Measurements from ENCODE around the gene TXN. TPM values are rescaled to one million over a fixed set of nuclear protein-coding genes. Genes with fewer than 3 reads are reported as not detected.
"Not testable (repeated sequence)": the region's sequence is repeated elsewhere in the genome, so short reads cannot be mapped to it uniquely, and the experiment has no call there.

The TXN gene
- total RNA-seq, 1 experiment from 2014 or later, result 704 TPM

DNA sequence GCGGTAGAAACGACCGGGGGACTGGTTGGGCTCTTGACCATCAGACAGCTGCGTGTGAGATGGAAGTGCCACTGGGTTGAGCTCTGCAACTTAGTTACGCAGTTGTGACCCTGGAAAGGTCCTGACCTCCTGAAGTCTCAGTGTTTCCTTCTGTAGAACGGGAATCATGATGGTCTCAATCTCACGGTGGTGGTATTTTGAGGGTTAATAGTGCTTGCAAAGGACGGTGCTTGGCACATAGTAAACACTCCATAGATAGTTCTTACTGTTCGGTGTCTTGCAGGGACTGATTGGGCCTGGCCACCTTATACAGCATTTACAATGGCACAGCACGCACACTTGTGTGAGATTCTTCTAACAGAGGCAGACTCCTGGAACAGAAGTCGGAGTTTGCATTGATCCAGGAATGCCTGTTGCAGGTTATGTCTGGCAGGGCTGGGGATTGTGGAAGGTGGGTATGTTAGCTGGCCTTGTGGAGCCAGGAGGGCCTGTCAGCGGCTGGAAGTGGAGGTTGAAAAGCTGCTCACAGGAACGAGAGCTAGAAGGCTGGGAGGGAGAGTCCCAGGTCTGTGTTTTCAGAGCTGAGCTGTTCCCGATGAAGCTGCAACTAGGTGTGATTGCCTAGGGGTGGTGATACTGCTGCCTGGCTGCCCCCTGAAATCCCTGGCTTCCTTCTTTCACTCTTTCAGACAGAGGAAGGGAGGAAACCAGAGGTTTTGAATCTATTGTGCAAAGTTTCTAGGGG is 962 bp upstream of the TXN start:
- DNase-seq (ENCODE audit: low read depth), result peak; percentile 45

DNA sequence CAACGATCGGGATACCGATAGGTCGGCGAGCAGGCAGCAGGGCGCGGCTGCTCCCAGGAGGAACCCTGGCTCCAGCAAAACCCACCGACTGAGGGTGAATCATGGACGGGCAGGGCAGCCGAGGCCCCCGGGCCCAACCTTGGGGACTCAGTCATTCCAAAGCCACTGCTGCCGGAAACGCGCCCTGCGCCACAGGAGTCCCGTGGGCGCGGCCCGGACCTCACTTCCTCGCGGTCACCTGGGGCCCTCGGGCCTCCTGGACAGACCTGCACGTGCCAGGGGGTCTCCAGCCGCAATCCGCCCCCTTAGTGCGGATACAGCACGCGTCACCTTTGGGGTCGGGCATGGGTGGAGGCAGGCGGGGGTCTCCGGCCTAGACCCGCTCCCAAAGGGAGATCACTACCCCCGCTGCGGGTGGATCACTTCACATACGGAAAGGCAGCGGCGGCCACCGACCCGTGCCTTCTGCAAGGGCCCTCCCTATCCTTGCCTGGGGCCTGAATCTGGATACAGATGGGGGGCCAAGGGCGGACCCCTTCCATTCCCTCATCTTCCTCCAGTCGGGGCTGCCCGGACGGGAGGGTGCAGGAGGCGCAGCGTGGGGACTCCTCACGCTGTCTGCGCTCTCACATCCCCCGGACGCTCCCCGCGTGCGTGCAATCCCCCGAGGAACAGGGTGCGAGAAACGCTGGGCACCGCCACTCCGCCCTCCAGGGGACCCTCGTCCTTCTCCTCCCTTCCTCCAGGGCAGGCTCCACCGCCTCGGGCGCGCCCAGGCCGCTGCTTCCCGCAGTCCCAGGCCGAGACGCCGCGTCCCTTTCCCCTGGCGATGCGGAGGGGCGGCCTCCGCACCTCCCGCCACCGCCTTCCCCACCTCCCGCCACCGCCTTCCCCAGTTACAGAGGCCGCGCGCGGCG is 586 bp downstream of the TXN start:
- DNase-seq (ENCODE audit: low read depth), result peak; percentile 85

DNA sequence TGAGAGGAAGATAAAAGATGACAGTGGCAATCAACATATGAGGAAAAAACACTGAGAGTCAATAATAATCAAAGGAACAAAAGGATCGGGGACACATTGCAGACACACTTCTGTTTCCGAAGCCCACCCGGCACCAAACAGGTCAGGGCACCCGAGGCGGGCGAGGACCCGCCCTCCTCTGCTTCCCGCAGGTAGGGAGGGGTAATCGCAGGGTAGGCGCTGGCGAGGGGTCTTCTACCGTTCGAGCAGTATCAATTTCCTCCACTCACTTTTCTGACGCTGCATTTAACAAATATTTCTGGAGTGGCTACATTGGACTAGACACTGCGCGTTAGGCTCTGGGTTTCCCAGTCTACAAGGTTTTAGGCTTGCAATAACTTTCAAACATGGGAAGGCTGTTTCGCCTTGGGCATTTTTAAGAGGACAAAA is 1.3 kb downstream of the TXN start:
- no peak for DNase-seq (ENCODE audit: low read depth)

DNA sequence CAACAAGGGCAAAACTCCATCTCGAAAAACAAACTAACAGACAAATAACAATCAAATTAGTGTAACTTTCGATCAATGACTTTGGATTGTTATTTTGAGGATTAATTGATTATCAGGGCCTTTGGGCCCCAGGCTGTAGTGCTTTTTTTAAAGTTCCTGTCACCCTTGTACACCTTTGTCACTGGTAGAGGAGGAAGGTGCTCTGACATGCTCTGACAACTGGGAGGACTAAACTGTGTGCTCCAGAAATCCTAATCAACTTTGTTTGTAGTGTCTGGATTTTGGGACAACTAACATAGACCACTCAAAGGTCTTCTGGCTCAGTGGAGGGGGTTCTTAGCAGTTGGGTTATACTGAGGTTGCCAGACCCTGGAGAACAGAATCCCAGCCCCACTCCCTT is 1.8 kb downstream of the TXN start:
- no peak for DNase-seq (ENCODE audit: low read depth)

DNA sequence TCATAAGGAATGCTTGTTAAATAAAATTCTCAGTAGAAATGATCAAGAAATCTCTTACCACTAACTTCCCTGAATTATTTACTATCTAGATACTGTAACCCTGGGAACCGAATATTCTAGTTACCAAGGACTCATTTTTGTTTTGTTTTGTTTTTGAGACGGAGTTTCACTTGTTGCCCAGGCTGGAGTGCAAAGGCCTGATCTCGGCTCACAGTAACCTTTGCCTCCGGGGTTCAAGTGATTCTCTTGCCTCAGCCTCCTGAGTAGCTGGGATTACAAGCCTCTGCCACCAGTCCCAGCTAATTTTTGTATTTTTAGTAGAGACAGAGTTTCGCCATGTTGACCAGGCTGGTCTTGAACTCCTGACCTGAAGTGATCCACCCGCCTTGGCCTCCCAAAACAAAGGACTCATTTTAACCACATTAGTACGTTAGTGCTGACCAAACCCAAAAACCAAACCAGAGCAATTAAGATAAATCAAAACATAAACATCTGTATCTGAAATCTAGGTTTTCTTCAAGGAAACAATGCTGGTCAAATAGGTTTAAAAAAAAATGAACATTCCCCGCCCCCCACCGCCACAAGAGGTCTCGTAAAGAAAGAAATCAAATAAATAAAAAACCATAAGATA is 3.7 kb downstream of the TXN start:
- DNase-seq (ENCODE audit: low read depth), result no peak

DNA sequence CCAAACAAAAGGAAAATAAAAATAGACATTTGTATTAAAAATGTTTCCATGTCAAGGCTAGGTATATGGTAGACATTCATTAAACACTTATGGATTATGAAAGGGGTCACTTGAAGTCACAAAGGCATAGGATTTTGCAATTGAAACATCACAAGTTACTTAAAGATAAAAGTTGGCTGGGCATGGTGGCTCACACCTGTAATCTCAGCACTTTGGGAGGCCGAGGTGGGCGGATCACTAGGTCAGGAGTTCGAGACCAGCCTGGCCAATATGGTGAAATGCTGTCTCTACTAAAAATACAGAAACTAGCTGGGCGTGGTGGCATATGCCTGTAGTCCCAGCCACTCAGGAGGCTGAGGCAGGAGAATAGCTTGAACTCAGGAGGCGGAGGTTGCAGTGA is 4.5 kb downstream of the TXN start:
- not testable (repeated sequence) for DNase-seq (ENCODE audit: low read depth)

DNA sequence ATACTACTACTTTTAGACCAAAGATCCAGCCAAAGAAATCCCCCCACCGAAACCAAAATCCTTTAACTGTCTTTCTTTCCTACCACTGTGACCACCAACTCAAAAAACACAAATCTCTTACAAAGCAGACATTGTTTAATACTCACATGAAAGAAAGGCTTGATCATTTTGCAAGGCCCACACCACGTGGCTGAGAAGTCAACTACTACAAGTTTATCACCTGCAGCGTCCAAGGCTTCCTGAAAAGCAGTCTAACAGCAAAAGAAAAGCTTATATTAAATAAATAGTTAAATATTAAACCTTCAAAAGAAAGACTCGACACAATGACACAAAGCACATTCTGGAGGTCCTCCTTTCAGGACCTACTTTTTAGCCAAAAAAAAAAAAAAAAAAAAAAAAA is 5.1 kb downstream of the TXN start:
- no peak for DNase-seq (ENCODE audit: low read depth)

DNA sequence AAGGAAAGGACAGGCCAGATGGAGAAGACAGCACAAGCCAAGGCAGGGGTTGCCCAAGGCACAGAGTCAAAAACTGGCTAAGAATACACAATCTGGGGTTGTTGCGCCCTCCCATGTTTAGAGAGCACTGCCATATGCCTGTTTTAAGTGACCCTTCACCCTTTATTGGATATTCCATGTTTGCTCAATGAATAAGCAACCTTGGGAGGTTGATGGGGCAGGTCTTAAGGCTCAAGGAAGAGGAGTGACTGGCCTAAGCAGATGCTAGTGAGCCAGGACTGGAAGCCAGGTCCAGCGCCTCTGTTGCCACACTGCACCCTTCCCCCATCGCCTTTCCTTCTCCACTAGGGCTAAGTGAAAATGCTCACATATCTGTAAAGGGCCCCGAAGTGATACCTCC is 6.7 kb downstream of the TXN start:
- DNase-seq (ENCODE audit: low read depth), result no peak

DNA sequence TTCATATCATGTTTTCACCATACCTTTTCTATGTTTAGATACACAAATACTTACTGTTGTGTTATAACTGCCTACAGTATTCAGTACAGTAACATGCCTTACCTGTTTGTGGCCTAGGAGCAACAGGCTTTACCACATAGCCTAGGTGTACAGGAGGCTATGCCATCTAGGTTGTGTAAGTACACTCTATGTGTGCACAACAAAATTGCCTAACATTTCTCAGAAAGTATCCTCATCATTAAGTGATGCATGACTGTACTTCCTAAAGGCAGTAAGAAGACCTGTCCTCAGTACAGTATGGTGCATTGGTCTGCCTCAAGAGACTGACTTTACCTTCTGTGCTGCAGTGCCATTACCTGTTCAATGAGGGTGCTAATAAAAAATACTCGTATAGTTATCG is 7.9 kb downstream of the TXN start:
- DNase-seq (ENCODE audit: low read depth), result no peak

DNA sequence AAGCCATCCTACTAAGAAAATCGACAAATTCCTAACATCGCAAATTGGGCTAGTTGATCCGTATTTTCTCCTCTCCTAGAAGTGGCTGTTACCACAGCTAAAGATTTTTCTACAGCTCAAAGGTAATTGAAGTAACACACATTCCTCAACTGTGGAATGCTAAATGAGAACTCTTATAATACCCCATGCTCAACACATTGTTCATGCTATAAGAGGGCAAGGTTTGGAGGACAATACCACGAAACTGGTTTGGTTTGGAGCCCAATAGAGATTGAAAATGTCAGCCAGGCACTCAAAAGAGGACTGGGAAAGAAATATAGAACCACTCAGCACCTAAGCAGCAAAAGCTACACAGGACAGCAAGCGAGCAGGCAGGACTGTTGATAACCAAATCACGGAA is 10.1 kb downstream of the TXN start:
- no peak for DNase-seq (ENCODE audit: low read depth)

DNA sequence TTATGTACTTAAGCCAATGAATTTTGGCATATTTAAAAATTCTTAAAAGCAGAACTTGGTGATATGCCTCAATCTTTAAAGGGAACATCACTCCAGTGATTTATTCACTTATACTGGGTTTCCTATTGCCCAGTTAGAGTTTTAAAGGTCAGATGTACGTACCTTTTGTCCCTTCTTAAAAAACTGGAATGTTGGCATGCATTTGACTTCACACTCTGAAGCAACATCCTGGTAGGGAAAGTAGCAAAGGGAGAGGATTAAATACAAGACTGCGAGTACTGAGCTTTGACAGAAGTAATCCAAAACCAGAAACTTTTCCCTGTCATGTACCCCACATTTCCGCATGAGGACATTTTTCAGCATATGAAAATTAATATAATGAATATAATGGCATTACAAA is 11.7 kb downstream of the TXN start:
- DNase-seq (ENCODE audit: low read depth), result no peak

DNA sequence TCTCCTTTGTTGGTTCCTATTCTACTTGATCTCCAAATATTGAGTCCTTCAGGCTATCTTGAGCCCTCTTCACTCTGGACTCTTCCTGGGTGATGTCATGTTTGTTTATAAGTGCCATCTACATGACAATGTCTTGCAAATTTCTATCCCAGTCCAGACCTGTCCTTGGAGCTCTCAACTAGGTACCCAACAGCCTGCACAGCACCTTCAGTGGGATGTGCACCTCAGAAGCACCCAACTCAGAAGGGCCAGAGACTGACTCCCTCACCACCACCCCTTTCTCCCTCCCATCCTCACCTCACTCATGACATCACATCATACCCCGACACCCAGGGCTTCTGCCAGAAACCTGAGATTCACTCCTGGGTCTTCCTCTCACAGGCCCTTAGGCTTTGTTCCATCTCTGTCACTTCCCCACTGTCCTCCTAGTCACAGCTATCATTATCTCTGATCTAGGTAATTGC is 14.4 kb downstream of the TXN start:
- no peak for DNase-seq (ENCODE audit: low read depth)

DNA sequence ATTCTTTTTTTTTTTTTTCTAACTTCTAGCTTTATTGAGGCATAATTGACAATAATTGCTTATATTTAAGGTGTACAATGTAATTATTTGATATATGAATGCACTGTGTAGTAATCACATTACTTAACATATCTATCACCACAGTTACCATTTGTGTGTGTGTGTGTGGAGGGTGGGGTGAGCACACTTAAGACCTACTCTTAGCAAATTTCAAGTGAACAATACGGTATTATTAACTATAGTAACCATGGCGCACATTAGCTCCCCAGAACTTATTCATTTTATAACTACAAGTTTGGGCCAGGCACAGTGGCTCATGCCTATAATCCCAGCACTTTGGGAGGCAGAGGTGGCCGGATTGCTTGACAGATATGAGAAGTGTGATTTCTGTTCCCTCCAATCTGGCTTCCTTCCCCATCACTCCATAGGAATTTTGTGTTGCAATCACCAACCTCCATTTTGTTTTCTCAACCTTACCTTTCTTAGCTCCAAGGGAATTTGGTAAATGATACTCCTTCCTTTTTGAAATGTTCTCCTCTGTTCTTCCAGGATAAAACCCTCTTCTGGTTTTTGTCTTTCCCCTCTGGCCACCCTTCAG is 14.9 kb downstream of the TXN start:
- peak; percentile 18 for DNase-seq (ENCODE audit: low read depth)

DNA sequence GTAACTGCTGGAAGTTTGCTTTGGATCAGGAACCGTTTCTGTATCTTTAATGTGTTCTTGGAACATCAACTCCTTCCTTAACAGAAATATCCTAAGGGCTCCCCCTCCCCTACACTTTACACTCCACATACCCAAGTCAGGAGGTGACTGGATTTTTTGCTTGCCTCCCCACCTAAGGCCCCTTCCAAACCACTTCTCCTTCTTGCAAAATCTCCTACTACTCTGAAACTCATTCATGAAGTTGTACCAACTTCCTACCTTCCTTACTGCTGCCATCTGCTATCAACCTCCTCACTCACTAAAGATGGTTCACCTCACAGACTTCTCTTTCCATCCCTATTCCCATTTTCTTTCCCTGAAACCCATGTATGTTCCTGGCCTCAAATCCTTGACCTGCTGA is 16.1 kb downstream of the TXN start:
- DNase-seq (ENCODE audit: low read depth), result no peak

DNA sequence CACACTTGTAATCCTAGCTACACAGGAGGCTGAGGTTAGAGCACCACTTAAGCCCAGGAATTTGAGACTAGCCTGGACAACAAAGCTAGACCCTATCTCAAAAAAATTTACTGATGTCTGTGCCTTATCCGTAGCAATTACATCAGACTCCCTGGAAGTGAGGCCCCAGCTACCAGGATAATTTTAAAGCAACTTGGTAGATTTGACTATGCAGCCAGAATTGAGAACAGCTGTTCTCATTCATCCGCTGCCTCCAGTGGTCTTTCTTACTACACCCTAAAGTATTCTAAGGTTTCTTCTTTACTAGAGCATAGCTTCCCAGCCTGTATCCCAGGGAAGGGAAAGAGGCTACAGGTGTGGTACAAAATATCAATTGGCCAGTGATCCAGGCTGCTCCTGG is 28.0 kb downstream of the TXN start:
- no peak for DNase-seq (ENCODE audit: low read depth)

DNA sequence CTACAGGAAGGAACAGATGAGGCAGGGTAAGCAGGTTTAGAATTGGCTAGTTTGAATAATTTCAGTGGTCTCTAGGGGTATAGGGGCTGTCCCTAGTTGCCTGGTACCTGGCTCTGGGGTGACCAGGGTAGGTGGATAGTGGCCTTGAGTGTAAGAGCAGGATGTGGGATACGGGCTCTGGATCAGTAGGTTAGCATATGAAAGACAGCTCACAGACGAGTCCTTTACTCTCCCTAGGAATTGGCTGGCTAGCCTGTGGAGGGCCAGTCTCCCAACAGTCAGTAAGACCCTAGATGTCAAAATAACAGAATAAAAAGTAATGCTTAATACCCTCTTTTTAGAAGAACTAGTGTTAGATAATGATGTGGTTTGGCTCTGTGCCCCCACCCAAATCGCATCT is 31.7 kb downstream of the TXN start:
- no peak for DNase-seq (ENCODE audit: low read depth)

DNA sequence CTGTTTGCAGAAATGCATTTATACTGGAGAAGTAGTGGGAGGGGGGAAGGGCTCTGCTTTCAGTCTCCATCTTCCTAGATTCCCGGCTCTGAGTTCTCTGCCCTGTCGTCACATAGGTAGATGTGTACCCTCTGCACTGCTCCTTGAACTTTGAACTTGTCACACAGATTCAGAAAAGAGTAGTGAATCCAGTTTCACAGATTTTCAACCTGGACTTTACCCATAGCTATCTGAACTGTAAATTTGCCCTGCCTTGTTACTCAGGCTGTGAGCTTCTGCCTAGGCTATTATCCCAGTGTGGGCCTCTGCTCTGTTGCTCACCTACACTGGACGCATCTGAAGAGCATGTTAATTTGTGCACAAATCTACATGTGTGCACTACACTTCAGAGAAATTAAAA is 35.5 kb downstream of the TXN start:
- DNase-seq (ENCODE audit: low read depth), result no peak

DNA sequence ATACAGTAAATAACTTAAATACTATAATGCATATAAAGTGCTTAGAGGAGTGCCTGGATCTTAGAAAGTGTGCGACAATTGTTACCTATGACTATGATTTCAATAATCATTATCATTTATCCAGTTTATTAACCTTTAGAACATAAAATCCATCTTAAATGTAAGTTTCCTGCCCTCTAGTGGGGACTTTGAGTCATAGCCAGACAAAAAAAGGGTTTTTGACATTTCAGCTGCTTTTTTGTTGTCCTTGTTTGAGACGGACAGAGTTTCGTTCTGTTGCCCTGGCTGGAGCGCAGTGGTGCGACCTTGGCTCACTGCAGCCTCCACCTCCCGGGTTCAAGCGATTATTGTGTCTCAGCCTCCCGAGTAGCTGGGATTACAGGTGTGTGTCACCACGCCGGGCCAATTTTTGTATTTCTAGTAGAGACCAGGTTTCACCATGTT is 38.6 kb downstream of the TXN start:
- DNase-seq (ENCODE audit: low read depth), result peak; percentile 29

DNA sequence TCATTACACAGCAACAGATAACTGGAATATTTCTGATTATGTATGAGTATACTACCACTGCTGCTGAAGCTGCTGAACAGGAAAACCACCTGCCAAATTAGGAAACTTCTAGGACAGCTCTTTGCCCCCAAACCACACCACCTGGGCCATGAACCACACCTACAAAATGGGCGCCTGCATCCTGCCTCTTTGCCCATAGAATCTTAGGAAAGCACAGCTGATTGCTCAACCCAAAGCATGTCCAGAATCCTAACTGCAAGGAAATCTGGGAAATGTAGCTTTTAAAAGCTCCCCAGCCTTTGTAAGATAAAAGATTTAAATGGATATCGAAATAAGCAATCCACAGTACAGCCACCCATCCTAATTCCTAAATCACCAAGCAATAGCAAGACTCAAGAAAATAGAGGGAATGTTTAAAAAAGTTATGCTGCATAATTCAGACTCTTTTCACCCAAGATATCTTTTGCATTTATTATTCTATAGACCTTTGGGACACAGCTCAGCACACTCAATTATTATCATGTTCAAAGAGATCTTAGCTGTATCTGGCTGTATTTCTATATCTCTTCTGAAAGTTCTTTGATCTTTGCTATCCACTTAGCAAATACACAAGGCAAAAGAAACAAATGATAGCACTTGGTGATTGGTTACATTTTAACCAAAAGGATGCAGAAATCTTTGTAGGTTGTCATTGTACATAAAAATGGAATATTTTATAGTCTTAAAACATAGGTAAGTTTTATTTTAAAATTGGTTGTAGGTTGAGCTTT is 41.5 kb downstream of the TXN start:
- DNase-seq (ENCODE audit: low read depth), result no peak

DNA sequence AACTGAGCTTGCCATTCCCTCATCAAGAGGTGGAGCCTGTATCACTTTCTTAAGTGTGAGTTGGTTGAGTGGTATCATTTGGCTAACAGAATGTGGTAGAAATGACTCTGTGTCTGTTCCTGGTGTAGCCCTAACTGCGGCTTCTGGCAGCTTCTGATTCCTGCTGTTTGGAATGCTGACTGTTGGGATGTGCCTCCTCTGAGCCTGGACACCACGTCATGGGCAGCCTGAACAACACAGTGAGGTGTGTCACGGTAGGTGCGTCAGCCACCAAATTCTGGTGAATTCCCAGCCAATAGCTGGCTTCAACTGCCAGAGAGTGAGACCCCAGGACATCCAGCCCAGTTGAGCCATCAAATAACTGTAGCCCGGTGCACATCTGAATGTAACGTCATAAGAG is 42.2 kb downstream of the TXN start:
- peak; percentile 85 for DNase-seq (ENCODE audit: low read depth)

DNA sequence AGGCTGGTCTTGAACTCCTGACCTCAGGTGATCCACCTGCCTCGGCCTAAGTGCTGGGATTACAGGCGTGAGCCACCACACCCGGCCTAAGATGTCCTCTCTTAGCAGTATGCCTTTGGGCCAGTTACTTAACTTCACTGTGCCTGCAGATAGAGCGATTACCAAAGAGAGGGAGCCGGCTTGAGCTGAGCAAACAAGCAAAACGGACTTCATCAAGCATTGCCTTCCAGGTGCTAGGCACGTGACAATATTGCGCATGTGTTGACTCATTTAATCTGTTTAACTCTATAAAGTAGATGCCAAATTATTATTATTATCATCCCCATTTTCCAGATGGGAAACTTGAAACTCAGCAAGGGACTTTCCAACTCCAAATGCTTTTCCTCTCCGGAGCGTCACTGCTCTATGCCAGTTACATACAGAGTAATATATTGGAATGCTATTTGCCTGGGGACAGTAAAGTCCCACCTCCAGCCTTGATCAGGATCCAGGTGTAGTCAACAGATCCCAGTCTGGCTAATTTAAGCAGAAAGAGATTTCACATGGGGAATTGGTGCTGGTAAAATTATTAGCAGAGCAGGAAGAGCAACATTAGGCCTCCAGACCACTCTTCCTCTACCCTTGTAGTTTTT is 42.8 kb downstream of the TXN start:
- DNase-seq (ENCODE audit: low read depth), result no peak

Measured in Daoy (cell line).